Measurements from ENCODE around the gene TREML2. TPM values are rescaled to one million over a fixed set of nuclear protein-coding genes. Genes with fewer than 3 reads are reported as not detected.

TREML2 gene
- total and polyA plus RNA-seq, 4 donors, result 0.06 to 4.4 (median 1.0) TPM

DNA sequence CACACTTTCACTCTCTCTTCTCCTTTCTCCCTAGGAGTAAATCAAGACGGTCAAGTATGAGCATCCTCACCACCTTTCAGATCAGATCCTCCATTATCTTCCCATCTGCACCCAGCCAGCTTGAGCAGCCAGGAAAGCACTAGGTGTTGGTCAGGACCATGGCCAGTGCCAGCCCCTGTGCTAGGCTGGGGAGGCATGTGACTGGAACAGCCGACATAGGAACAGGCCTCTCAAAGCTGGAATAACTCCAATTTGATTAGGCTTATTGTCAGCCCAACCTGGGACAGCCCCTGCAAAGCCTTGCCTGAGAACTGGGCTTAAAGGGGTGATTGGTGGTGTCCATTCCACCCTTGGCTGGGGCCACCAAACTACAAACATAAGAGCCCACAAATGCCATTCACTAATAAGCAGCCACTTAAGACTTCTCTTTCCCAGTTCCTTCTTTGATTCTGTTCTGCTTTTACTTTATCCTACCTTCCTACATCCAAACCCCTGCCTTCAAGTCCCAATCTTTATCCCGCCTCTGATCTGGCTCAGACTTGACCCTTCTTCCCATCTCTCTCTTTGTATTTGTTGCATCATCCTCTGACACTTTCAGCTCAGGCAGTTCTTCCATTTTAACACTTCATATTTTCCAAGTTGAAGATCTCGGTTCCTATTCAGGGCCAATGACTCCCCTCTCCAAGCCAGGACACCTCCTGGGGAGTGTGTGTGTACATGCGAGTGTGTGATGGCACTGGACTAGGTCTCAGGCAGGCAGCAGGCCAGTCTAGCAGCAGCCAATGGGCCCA, 33.6 kb downstream of the TREML2 start:
- Histone ChIP-seq H3K4me3 (no peak overlapping the region), H3K27ac (ENCODE audit: low read depth in 1 of 2, low read length in 1 of 2) (no peak overlapping the region), H3K9ac (ENCODE audit: insufficient read depth in 1 of 2, low read length in 2 of 2) (no peak overlapping the region), H3K4me1 (ENCODE audit: control insufficient read depth in 5 of 5, insufficient read depth in 5 of 5, low read length in 5 of 5) (no peaks in the 10 kb centered on the region), H3K36me3 (ENCODE audit: control insufficient read depth in 4 of 4, insufficient read depth in 4 of 4, low read length in 4 of 4) (no peaks in the 10 kb centered on the region), H3K27me3 (ENCODE audit: control insufficient read depth in 3 of 3, insufficient read depth in 3 of 3, low read length in 2 of 3) (peaks cover 0 to 6% (median 0%) of the 10 kb centered on the region in 3 donors), H3K9me3 (ENCODE audit: control insufficient read depth in 4 of 4, insufficient read depth in 3 of 4, low read length in 3 of 4) (peaks cover 0 to 3% (median 0%) of the 10 kb centered on the region in 4 donors)
- TF ChIP-seq CTCF (IDR thresholded peaks at IDR 0.05; ENCODE audit: control extremely low read depth, extremely low read depth), result no peak
- DNase-seq (peak; percentile 13 to 55 (median 33)), ATAC-seq (ENCODE audit: insufficient read depth, low FRiP score) (no peak)
- 58 to 71% methylated on average over 5 of the region's 5 CpGs for WGBS, 2 donors

DNA sequence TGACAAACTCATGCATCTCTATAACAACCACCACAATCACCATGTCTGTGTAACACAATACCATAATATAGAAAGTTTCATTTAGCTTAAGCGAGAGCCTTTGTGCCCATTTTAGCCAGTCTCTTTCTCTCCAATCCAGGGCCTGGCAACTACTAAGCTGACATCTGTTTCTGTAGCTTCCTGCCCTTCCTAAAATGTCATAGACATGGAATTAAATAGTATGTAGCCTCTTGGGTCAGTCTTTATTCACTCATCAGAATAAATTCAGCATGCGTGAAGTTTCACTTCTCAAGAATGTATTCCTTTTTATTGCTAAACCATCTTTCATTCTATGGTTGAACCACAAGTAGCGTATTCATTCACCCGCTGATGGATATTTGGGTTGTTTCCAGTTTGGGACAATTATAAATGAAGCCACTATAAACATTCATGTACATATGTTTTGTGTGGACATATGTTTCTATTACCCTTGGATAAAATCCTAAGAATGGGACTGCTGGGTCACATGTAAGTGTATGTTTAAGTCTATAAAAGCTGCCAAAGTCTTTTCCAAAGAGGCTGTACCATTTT, 36.3 kb downstream of the TREML2 start:
- Histone ChIP-seq H3K36me3 (ENCODE audit: control insufficient read depth in 4 of 4, insufficient read depth in 4 of 4, low read length in 4 of 4) (no peaks in the 10 kb centered on the region), H3K4me3 (no peak overlapping the region), H3K27me3 (ENCODE audit: control insufficient read depth in 3 of 3, insufficient read depth in 3 of 3, low read length in 2 of 3) (no peaks in the 10 kb centered on the region), H3K9ac (ENCODE audit: insufficient read depth in 1 of 2, low read length in 2 of 2) (no peak overlapping the region), H3K4me1 (ENCODE audit: control insufficient read depth in 5 of 5, insufficient read depth in 5 of 5, low read length in 5 of 5) (peaks cover 0 to 5% (median 2%) of the 10 kb centered on the region in 5 donors), H3K27ac (ENCODE audit: low read depth in 1 of 2, low read length in 1 of 2) (no peak overlapping the region), H3K9me3 (ENCODE audit: control insufficient read depth in 4 of 4, insufficient read depth in 3 of 4, low read length in 3 of 4) (peaks cover 0 to 3% (median 0%) of the 10 kb centered on the region in 4 donors)
- no peak for TF ChIP-seq CTCF (IDR thresholded peaks at IDR 0.05; ENCODE audit: control extremely low read depth, extremely low read depth)
- DNase-seq (peak in 1 of 3 donors; percentile 27), ATAC-seq (ENCODE audit: insufficient read depth, low FRiP score) (no peak)
- 83 to 90% methylated on average over 4 of the region's 4 CpGs for WGBS, 2 donors

GRCh38 chr6:41163419-41163717, 37.6 kb downstream of the TREML2 start:
- ATAC-seq (ENCODE audit: insufficient read depth, low FRiP score) (no peak), DNase-seq (no peak)
- H3K27ac ChIP-seq (ENCODE audit: low read depth in 1 of 2, low read length in 1 of 2), result no peak overlapping the region
- peaks cover 0 to 13% (median 6%) of the 10 kb centered on the region in 5 donors for H3K4me1 ChIP-seq (ENCODE audit: control insufficient read depth in 5 of 5, insufficient read depth in 5 of 5, low read length in 5 of 5)
- no peak overlapping the region for H3K4me3 ChIP-seq
- 88 to 100% methylated on average over 1 of the region's 1 CpG for WGBS, 2 donors
- peaks cover 0 to 3% (median 0%) of the 10 kb centered on the region in 4 donors for H3K9me3 ChIP-seq (ENCODE audit: control insufficient read depth in 4 of 4, insufficient read depth in 3 of 4, low read length in 3 of 4)
- H3K9ac ChIP-seq (ENCODE audit: insufficient read depth in 1 of 2, low read length in 2 of 2), result no peak overlapping the region
- H3K36me3 ChIP-seq (ENCODE audit: control insufficient read depth in 4 of 4, insufficient read depth in 4 of 4, low read length in 4 of 4), result no peaks in the 10 kb centered on the region
- no peaks in the 10 kb centered on the region for H3K27me3 ChIP-seq (ENCODE audit: control insufficient read depth in 3 of 3, insufficient read depth in 3 of 3, low read length in 2 of 3)
- no peak for TF ChIP-seq CTCF (IDR thresholded peaks at IDR 0.05; ENCODE audit: control extremely low read depth, extremely low read depth)

All from lung (tissue), 12 donors.